Suprapubic skin (tissue), 4 donors: Measurements from ENCODE around the gene KANSL3.

Experiments used
- CTCF ChIP-seq, 2 donors: fragments of 200-600 bp in 1 of 2; fragments of 450-650 bp in 1 of 2; sonication (generic) in 1 of 2; IDR thresholded peaks; one replicate each; pipeline ENCODE4 v1.5.1; 2016 to 2019; ENCODE audit warnings: antibody characterized with exemption in 2 of 2, mild to moderate bottlenecking in 1 of 2, moderate library complexity in 1 of 2
- EP300 ChIP-seq: sonication (generic); formaldehyde crosslinking; IDR thresholded peaks from one replicate; pipeline ENCODE4 v1.6.1; 2017; ENCODE audit warnings: antibody characterized with exemption
- POLR2A ChIP-seq, 2 donors: fragments of 450-650 bp; IDR thresholded peaks; one replicate each; pipeline ENCODE4 v1.6.1; 2017; ENCODE audit warnings: antibody characterized with exemption in 2 of 2, mild to moderate bottlenecking in 2 of 2, moderate library complexity in 2 of 2
- POLR2AphosphoS5 ChIP-seq, 3 donors: sonication (generic); formaldehyde crosslinking; IDR thresholded peaks; one replicate each; pipeline ENCODE4 v1.6.1; 2017; ENCODE audit warnings: antibody characterized with exemption in 3 of 3

GRCh38 chr2:96642564-96643360, 4.7 kb upstream of the KANSL3 start, which contains the start of gene FER1L5:
- TF ChIP-seq CTCF (IDR thresholded peaks at IDR 0.05) (no peak), POLR2A (IDR thresholded peaks at IDR 0.05) (no peak), POLR2AphosphoS5 (IDR thresholded peaks at IDR 0.05) (no peak), EP300 (no peak)
